H54 (cell line): ENCODE data around the gene WRAP73.
"Not testable (repeated sequence)": the region's sequence is repeated elsewhere in the genome, so short reads cannot be mapped to it uniquely, and the experiment has no call there.

Source experiments
- DNase-seq: peaks from one replicate; pipeline ENCODE4 v3.0.0; 2011; ENCODE audit warnings: low spot score, mixed read lengths; ENCODE audit not compliant: insufficient read length
- FAIRE-seq: peaks from 3 replicates; lab custom pipeline; 2011; peaks lifted over from hg19 to GRCh38; lab: Jason Lieb, UNC
- POLR2A ChIP-seq: IDR thresholded peaks from 2 replicates; pipeline ENCODE4 v1.6.1; 2011; ENCODE audit warnings: low read depth, mild to moderate bottlenecking, low read length

Gene WRAP73

DNA sequence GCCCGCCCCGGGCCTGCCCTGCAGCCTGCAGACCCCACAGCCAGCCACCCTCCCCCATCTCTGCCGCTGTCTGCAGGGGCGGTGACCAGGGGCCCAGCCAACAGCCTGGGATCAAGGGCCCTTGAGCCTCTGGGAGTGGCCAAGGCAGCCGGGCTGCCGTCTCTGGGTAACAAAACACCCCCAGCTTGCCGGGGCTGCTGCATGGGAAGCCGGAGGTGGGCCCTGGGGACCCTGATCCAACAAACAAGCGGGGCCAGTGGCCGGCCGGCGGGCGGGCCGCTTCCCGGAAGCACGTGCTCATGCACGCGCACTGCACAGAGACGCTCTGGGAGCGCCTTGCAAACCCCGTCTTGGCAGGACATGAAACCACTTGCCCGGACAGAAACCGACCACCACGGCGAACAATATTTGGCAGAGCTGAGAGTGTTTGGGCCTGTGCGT, 51.8 kb downstream of the WRAP73 start:
- TF ChIP-seq POLR2A = no peak
- FAIRE-seq (no peak), DNase-seq (no peak)

- DNase-seq (no peak), FAIRE-seq (no peak)
- no peak for TF ChIP-seq POLR2A
Observed at GRCh38 chr1:3597599-3597964, 52.3 kb downstream of the WRAP73 start.

GRCh38 chr1:3596663-3597598, 53.0 kb downstream of the WRAP73 start:
- no peak for DNase-seq
- no peak for FAIRE-seq
- no peak for TF ChIP-seq POLR2A

GRCh38 chr1:3595949-3596348, 54.0 kb downstream of the WRAP73 start:
- no peak for TF ChIP-seq POLR2A
- DNase-seq (no peak), FAIRE-seq (no peak)

DNA sequence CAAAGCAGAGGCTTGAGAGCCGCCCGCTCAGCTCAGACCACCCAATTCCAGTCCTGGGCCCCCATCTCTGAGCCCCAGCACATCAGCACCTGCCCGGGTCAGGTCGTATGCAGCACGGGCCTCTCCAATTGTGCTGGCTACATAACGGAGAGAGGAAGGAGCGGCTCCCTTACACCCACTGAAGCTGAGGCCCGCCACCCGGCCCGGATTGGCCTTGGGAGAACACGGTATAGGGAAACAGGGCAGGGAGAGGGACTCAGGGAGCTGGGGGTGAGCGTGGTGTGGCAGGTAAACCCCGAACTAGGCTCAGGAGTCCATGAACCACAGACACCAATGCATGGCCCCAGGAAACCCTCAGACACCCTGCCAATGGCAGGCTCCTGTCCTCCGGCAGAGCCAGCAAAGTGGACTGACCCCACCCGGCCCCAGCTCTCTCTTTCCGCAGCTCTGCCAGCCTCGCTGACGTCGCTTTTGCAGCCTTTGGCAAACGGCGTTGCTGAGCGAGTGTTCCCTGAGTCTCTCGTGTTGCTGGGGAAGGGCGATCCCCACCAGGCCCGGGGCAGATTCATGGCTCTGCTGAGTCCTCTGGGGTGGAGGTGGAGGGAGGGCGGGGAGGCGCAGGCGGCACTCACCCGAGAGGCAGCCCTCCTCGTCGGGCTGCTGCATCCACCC, 55.1 kb downstream of the WRAP73 start:
- no peak for DNase-seq
- no peak for FAIRE-seq
- no peak for TF ChIP-seq POLR2A

DNA sequence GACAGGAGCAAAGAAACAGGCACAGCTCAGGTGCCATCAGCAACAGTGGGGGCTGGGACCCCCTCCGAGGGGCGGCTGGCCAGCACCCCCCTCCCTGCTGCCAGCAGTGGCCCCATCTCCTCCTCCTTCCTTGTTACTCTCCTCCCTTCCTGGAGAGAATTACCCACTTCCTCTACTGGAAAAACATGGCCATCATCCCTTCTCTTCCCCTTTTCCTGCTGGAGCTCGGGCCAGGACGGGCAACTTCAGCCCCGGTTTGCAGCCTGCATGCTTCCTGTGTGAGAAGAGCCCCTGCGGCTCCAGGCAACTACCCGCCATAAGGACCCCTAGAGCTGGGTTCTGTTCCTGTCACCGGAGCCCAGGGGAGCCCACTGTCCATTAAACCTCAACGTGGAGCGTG, 56.2 kb downstream of the WRAP73 start:
- FAIRE-seq (no peak), DNase-seq (no peak)
- no peak for TF ChIP-seq POLR2A

GRCh38 chr1:3593334-3593733, 56.6 kb downstream of the WRAP73 start:
- DNase-seq (no peak), FAIRE-seq (no peak)
- TF ChIP-seq POLR2A = no peak

DNA sequence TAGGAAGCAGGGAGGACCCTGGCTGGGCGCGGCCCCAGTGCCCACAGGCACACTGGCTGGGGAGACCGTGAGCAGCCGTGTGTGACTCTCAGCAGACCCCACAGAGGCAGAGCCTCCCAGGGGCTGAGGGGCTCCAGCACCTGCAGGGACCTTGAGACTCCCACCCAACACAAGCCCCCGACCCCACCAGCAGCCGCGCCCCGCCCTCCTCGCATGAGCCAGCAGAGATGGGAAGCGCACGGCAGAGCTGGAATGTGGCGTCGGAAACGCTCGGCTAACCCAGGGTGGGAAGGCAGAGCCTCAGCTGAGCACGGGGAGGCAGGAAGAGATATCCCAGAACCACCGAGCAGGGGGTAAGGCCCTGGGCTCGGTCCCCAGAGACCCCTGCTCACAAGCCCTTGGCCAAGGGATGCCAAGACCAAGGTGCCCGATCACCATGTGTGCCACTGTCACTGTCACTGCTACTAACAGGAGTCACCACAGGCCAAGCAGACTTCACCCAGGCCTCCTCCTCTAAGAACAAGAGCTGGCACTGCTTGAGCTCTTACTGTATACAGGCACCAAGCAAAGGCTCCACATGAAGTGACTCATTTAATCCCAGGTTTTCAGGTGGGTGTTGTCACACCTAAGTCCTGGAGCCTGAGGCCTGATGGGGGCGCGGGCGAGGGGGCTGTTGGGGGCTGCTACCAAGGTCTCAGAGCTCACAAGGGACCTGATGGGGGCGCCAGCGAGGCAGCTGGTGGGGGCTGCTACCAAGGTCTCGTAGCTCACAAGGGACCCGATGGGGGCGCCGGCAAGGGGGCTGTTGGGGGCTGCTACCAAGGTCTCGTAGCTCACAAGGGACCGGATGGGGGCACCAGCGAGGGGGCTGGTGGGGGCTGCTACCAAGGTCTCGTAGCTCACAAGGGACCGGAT, 58.7 kb downstream of the WRAP73 start:
- FAIRE-seq (no peak), DNase-seq (no peak)
- TF ChIP-seq POLR2A = no peak

DNA sequence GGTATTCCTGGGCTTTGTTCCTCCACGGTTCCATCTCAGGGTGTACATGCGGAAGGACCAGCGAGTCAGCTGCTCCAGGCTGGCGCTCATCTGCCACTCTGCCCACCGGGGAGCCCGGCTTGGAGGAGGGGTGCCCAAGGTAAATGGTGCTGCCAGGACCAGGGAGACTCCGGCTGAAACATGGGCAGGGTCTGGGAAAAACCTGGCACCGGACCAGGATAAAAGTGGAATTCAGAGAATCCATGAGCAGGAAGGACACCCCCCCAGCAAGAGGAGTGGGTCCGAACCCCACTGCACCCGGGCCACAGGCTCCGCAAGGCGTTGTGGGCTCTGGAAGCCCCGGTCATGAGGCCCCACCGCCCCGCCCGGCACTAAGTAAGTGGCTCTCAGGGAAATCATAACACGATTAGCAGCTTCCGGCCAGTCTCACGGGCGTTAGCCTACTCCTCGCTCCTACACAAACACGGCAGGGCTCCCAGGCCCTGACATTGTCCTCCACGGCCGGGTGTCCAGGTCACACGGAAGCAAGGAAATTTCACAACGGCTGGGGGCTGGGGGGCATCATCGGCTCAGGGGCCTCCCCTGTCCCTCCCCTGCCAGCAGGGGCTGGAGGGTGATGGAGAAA, 59.7 kb downstream of the WRAP73 start:
- FAIRE-seq = no peak
- DNase-seq = no peak
- TF ChIP-seq POLR2A = no peak

- no peak for FAIRE-seq
Observed at GRCh38 chr1:3588395-3588794, 61.5 kb downstream of the WRAP73 start.

GRCh38 chr1:3586986-3587759, 62.7 kb downstream of the WRAP73 start:
- no peak for TF ChIP-seq POLR2A
- no peak for DNase-seq
- FAIRE-seq = no peak

More at GRCh38 chr1:3588395-3588794, 61.5 kb downstream of the WRAP73 start:
- TF ChIP-seq POLR2A = no peak
- DNase-seq = no peak

DNA sequence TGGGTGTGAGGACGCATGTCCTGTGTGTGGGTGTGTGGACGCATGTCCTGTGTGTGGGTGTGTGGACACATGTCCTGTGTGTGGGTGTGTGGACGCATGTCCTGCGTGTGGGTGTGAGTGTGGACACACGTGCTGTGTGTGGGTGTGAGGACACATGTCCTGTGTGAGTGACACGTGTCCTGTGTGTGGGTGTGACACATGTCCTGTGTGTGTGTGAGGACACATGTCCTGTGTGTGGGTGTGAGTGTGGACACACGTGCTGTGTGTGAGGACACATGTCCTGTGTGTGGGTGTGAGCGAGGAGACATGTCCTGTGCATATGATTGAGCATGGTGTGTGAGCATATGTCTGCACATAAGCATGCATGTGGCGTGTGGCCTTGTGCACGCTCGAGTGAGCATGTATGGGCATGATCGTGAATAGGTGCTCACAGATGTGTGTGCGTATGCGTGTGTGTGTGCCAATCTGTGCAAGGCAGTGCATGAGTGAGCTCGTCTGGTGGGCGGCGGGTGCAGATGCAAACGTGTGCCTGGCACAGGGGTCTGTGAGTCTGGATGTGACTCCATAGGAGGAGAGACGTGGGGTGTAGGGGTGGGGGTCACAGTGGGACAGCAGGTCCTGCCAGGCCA, 63.8 kb downstream of the WRAP73 start:
- DNase-seq (no peak), FAIRE-seq (no peak)

GRCh38 chr1:3585353-3585868, 64.5 kb downstream of the WRAP73 start:
- not testable (repeated sequence) for DNase-seq, FAIRE-seq

More for the DNA sequence above, 63.8 kb downstream of the WRAP73 start:
- TF ChIP-seq POLR2A = no peak
